Activated CD8-positive, alpha-beta T cell treated with anti-CD3 and anti-CD28 coated beads for 36 hours (primary cell): ENCODE data around the gene RPL10A. TPM values are rescaled to one million over a fixed set of nuclear protein-coding genes. Genes with fewer than 3 reads are reported as not detected.
A peak's percentile ranks its signal among the peaks of the same experiment; 100 is the strongest.

Experiments
- ATAC-seq: fragments of 200-7000 bp; cut with Tn5 transposase; one replicate; pipeline ENCODE4 v1.10.0; 2021; ENCODE audit warnings: mild to moderate bottlenecking, moderate library complexity
- CTCF ChIA-PET: fragments of 350-600 bp; sonication (Branson Sonifier 250); formaldehyde crosslinking; loops from one replicate; lab custom pipeline; 2021; ENCODE audit warnings: antibody characterized with exemption; lab: Charles Lee
- POLR2A ChIA-PET: fragments of 350-600 bp; sonication (Branson Sonifier 250); formaldehyde crosslinking; loops from one replicate; lab custom pipeline; 2021; ENCODE audit warnings: antibody characterized with exemption; lab: Charles Lee
- DNase-seq: peaks from one replicate; pipeline ENCODE4 v3.0.0-alpha.2; 2020
- H3K27ac Mint-ChIP-seq: one replicate; pipeline ENCODE4 v1.8.0; 2021; ENCODE audit warnings: mild to moderate bottlenecking, mixed read lengths
- H3K27me3 Mint-ChIP-seq: one replicate; pipeline ENCODE4 v1.8.0; 2021; ENCODE audit warnings: mixed read lengths
- H3K36me3 Mint-ChIP-seq: one replicate; pipeline ENCODE4 v1.8.0; 2021; ENCODE audit warnings: low read depth, mixed read lengths
- H3K4me1 Mint-ChIP-seq: one replicate; pipeline ENCODE4 v1.8.0; 2021; ENCODE audit warnings: low read depth, mixed read lengths
- H3K4me3 Mint-ChIP-seq: one replicate; pipeline ENCODE4 v1.8.0; 2021; ENCODE audit warnings: mild to moderate bottlenecking, moderate library complexity, mixed read lengths
- H3K9me3 Mint-ChIP-seq: one replicate; pipeline ENCODE4 v1.8.0; 2021; ENCODE audit warnings: mixed read lengths
- CTCF ChIP-seq: fragments of 200-600 bp; IDR thresholded peaks from one replicate; pipeline ENCODE4 v1.8.0; 2022; ENCODE audit warnings: antibody characterized with exemption, mild to moderate bottlenecking
- intact Hi-C: fragments of 100-400 bp; cut with micrococcal nuclease; formaldehyde crosslinking; loops from one replicate; pipeline ENCODE4 v1.10.0; 2022
- total RNA-seq, 2 experiments: library from RNA; stranded (reverse); gene quantifications; one replicate each; pipeline ENCODE4 v1.2.3, GENCODE V29; 2021

RPL10A gene
- total RNA-seq, 2 experiments from 2014 or later: 2,322 to 2,393 TPM

- H3K4me1 Mint-ChIP-seq: peaks cover 3% of the 10 kb centered on the region
- H3K36me3 Mint-ChIP-seq: no peaks in the 10 kb centered on the region
- DNase-seq (no peak), ATAC-seq (no peak)
- no peak overlapping the region for H3K4me3 Mint-ChIP-seq
- ChIA-PET CTCF (interaction anchor here (0.7 to 1.1 kb wide), 4 partner anchors 10 to 40 kb away, joined by 3 to 4 read pairs (median 3); partner anchors contain the start of gene RPL10A), POLR2A (interaction anchor here (1.4 kb wide), 1 partner anchor 12 kb away, joined by 3 read pairs; no protein-coding TSS in a partner anchor)
- no peak overlapping the region for H3K27ac Mint-ChIP-seq
- intact Hi-C loops: no loop called here
- no peaks in the 10 kb centered on the region for H3K9me3 Mint-ChIP-seq
- peaks cover 3% of the 10 kb centered on the region for H3K27me3 Mint-ChIP-seq
- TF ChIP-seq CTCF: no peak
Measured at GRCh38 chr6:35508027-35508426, 39.8 kb downstream of the RPL10A start.

- Mint-ChIP-seq H3K4me3 (no peak overlapping the region), H3K27ac (no peak overlapping the region), H3K27me3 (peaks cover 3% of the 10 kb centered on the region), H3K36me3 (no peaks in the 10 kb centered on the region), H3K9me3 (no peaks in the 10 kb centered on the region), H3K4me1 (peaks cover 3% of the 10 kb centered on the region)
- DNase-seq (no peak), ATAC-seq (no peak)
- intact Hi-C loops: no loop called here
- TF ChIP-seq CTCF: no peak
- CTCF ChIA-PET: interaction anchor here (0.9 to 1.1 kb wide), 3 partner anchors 11 to 41 kb away, joined by 3 to 4 read pairs (median 3); partner anchors contain the start of gene RPL10A
- POLR2A ChIA-PET: no interaction called here
Measured at GRCh38 chr6:35508542-35508941, 40.3 kb downstream of the RPL10A start.

- POLR2A ChIA-PET: no interaction called here
Measured at GRCh38 chr6:35510916-35511561, 42.8 kb downstream of the RPL10A start.

GRCh38 chr6:35511562-35511941, 43.4 kb downstream of the RPL10A start:
- Mint-ChIP-seq H3K36me3 (no peaks in the 10 kb centered on the region), H3K4me3 (no peak overlapping the region), H3K27ac (no peak overlapping the region), H3K27me3 (peaks cover 3% of the 10 kb centered on the region), H3K4me1 (peaks cover 3% of the 10 kb centered on the region), H3K9me3 (no peaks in the 10 kb centered on the region)
- intact Hi-C loops: no loop called here
- no peak for ATAC-seq
- CTCF ChIA-PET: interaction anchor here (0.7 kb wide), 1 partner anchor 11 kb away, joined by 3 read pairs; no protein-coding TSS in a partner anchor
- POLR2A ChIA-PET: no interaction called here
- TF ChIP-seq CTCF: no peak
- DNase-seq: no peak

More at GRCh38 chr6:35510916-35511561, 42.8 kb downstream of the RPL10A start:
- no peak for DNase-seq
- H3K36me3 Mint-ChIP-seq: no peaks in the 10 kb centered on the region
- peaks cover 3% of the 10 kb centered on the region for H3K27me3 Mint-ChIP-seq
- H3K4me1 Mint-ChIP-seq: peaks cover 3% of the 10 kb centered on the region
- ATAC-seq: peak; percentile 34
- intact Hi-C loops: no loop called here
- TF ChIP-seq CTCF: no peak
- H3K9me3 Mint-ChIP-seq: no peaks in the 10 kb centered on the region
- H3K4me3 Mint-ChIP-seq: no peak overlapping the region
- CTCF ChIA-PET: interaction anchor here (0.7 to 2.1 kb wide), 2 partner anchors 11 to 69 kb away, joined by 3 to 6 read pairs; no protein-coding TSS in a partner anchor
- no peak overlapping the region for H3K27ac Mint-ChIP-seq

GRCh38 chr6:35512006-35512405, 43.8 kb downstream of the RPL10A start:
- Mint-ChIP-seq H3K4me3 (no peak overlapping the region), H3K36me3 (no peaks in the 10 kb centered on the region), H3K4me1 (peaks cover 3% of the 10 kb centered on the region), H3K9me3 (no peaks in the 10 kb centered on the region), H3K27me3 (peaks cover 3% of the 10 kb centered on the region), H3K27ac (no peak overlapping the region)
- intact Hi-C loops: no loop called here
- ChIA-PET CTCF (interaction anchor here (0.7 kb wide), 1 partner anchor 10 kb away, joined by 3 read pairs; no protein-coding TSS in a partner anchor), POLR2A (no interaction called here)
- DNase-seq (no peak), ATAC-seq (no peak)
- no peak for TF ChIP-seq CTCF
